Measurements from ENCODE around the gene WDR53. TPM values are rescaled to one million over a fixed set of nuclear protein-coding genes. Genes with fewer than 3 reads are reported as not detected.

WDR53 gene
- total RNA-seq, 2 experiments from 2014 or later: 24.4 to 30.3 TPM

Other genes starting within 250 kb of the WDR53 start
- not detected for gene TM4SF19, start 230.2 kb downstream of the WDR53 start, total RNA-seq
- 10 to 100 TPM; 51.1 to 63.0 TPM for gene UBXN7, start 136.1 kb downstream of the WDR53 start, total RNA-seq
- gene RNF168, start 64.8 kb downstream of the WDR53 start, total RNA-seq: 10 to 100 TPM; 23.4 to 23.5 TPM
- not detected for gene SMCO1, start 53.2 kb downstream of the WDR53 start, total RNA-seq
- 10 to 100 TPM; 28.5 to 28.9 TPM for gene FBXO45, start 106 bp upstream of the WDR53 start, total RNA-seq
- gene NRROS, start 71.1 kb upstream of the WDR53 start, total RNA-seq: 10 to 100 TPM; 21.9 to 23.6 TPM
- 1 to 10 TPM; 4.8 to 5.4 TPM for gene CEP19, start 143.7 kb upstream of the WDR53 start, total RNA-seq
- 10 to 100 TPM; 43.5 to 47.8 TPM for gene PIGX, start 143.8 kb upstream of the WDR53 start, total RNA-seq
- gene PAK2, start 171.3 kb upstream of the WDR53 start, total RNA-seq: 10 to 100 TPM; 73.8 to 78.4 TPM

Measured in activated CD8-positive, alpha-beta memory T cell treated with anti-CD3 and anti-CD28 coated beads for 36 hours (primary cell).